GM19240 (cell line): ENCODE measurements around the gene ABCA2.
A peak's percentile ranks its signal among the peaks of the same experiment; 100 is the strongest.

ENCODE experiments used
- DNase-seq: peaks from one replicate; pipeline ENCODE4 v3.0.0; 2011; ENCODE audit warnings: low spot score; ENCODE audit not compliant: insufficient read length

ABCA2 gene

DNA sequence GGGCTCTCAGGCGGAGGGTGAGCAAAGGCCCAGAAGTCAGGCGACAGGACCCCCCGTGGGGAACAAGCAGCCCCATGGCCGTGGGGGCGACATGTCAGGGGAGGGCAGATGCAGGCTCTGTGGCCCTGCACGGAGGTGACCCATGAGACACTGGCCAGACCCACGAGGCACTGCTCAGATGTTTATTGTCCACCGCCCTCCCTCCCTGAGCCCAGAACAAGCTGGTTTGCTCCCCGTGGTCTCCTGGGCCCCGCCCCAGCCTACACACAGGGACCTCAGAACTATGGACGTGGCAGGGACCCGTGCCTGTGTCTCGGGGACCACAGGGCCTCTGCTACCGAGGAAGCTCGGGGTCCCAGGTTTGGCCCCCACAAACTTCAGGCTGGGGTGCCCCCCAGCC lies 2.0 kb upstream of the ABCA2 start:
- no peak for DNase-seq

DNA sequence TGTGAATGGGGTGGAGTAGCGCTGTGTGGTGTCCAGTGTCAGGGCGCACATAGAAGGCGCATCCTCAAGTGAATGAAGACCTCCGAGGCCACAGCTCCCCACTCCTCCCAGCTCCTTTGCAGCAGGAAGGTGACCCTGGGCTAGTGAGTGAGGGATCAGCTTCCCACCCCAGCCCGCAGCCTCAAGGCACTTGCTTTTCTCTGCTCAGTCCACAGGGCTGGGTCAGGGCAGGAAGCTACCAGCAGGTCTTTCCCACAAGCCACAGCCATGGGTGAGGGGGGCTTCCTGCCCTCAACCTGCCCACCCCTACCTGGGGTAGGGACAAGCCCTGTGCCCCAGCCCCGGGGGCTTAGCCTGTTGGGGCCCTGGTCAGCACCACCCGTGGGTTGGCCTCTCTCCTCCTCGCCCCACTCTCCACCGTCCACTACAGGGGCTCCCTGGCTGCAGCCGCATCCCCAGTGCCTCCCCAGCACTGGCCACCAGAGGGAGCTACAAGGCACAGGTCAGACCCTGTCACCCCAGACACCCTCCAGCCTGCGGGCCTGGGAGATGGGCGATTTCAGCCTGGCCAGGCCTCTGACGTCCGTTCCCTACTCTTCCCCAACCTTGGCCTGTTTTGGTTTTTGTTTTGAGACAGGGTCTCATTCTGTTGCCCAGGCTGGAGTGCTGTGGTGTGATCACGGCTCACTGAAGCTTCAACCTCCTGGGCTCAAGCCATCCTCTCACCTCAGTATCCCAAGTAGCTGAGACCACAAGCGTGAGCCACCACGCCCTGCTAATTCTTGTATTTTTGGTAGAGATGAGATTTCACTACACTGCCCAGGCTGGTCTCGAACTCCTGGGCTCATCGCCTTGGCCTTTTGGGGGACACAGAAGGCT lies 1.3 kb upstream of the ABCA2 start:
- DNase-seq, result peak; percentile 75

DNA sequence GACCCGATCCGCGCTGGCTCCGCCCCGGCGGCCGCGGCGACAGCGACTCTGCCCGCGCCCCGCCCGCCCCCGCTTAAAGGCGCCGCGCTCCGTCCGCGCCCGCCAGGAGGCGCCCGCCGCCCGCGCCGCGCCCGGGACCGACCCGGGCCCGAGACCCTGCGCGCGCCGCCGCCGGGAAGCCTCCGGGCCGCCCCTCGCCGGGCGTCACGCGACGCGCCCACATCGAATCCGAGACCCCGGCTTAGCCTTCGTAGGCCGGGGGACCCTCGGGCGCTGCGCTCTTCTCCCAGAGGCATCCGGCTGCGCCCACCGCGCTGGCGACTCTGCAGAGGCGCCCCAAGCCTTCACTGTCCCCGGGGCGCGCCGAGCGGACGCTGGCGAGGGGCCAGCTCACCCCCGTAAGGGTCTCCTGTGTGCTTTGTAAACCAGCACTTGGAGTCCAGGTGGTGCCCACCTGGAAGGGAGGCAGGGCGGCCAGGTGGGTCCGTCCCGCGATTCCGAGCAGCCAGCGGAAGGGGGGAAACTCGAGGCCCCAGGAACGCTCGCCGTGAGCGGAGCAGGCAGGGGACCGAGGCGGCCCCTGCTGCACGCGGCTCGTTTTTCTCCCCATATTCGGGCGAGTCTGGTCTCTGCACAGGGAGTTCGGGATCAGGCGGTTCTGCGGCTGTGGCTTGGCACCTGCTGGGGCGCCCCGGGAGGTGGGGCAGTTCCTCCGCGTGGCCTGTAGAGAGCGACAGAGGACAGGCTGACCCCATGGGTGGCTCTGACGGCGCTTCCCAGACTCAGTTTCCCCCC lies 423 bp upstream of the ABCA2 start:
- no peak for DNase-seq

DNA sequence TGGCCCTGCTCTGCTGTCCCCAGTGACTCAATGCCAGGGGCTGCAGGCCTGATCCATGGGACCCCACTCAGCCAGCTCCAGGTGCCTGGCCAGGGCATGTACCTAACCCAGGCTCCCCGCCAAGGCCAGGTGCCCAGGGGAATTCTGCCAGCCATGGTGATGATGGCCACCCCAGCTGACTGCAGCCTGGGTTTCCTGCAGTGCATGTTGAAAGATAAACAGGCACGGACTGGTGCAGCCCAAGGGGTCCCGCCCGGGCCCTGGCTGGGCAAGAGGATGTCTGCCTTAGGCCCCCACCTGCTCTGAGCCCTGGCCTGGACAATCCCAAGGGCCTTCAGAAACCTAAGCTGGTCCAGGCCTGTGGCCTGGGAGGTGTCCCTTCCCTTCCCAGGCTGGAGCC lies 1.2 kb downstream of the ABCA2 start:
- DNase-seq, result no peak

DNA sequence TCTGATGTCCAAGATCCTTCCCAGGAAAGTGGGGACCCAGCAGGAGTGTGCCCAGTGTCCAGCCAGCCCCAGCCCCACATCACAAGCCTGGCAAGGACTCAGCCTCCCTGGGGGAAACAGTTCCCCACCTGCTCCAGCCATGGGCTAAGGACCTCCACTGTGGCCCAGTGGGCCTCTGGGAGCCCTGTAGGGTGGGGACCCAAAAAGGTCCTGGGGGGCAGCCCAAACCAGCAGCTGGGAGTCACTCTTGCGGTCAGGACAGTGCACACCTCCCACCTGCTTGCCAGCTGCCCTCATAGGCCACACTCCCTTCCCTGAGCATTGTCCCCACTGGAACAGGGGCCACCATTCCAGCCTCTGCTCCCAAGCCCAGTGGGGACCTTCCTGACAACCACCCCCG lies 1.7 kb downstream of the ABCA2 start:
- DNase-seq, result no peak

DNA sequence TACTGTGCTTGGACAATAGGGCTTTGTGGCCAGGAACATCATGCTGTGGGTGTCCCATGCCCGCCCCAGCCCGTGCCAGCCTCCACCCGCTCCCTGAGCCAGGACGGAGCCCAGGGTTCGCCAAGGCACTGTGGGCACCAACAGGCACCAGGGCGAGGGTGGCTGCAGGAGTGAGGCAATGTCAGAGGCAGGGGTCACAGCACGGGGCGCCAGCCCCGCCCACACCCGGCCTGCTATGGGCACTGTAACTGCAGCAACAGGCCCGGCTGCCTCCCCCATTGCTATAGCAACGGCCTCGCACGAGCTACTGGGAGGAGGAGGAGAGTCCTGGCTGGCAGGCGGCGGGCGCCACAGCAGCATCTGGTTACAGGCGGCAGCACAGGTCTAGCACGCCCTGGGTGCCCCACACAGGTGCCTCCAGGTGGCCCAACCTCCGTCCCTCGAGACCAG lies 2.5 kb downstream of the ABCA2 start:
- no peak for DNase-seq

DNA sequence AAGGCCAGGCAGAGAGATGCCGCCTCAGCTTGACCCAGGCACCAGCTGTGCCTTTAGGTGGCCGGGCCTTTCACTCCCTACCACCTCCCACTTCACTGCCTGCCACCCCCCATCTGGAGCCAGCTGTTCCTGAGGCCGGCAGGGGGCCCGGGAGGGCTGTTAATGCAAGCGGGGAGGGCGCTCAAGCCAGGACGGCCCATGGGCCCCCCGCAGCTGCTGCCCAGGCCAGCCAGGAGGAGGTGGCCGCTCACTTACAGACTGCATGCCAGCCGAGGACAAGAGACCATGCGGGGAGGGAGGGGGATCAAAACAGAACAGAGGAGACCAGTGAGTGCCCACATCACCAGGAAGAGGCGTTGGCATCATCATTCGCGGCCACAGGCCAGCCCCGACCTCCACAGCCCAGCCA lies 4.5 kb downstream of the ABCA2 start:
- no peak for DNase-seq

DNA sequence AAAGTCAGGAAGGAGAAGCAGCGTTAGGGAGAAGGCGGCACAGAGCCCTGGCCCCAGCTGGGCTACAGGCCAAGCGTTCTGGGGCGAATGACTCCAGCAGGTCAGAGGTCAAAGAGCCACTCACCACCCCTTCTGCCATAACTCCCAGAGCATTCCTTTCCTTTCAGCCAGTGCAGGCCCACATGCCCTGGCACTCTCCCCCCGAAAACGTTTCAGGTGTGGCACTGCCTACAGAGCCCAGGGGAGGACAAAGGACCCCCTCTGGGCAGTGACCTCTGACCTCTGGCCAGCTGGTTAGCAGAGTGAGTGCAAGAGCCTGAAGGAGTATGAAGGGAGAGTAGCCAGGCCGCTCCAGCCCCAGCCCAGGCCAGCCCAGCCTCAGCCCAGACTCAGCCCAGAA lies 4.9 kb downstream of the ABCA2 start:
- DNase-seq, result no peak

DNA sequence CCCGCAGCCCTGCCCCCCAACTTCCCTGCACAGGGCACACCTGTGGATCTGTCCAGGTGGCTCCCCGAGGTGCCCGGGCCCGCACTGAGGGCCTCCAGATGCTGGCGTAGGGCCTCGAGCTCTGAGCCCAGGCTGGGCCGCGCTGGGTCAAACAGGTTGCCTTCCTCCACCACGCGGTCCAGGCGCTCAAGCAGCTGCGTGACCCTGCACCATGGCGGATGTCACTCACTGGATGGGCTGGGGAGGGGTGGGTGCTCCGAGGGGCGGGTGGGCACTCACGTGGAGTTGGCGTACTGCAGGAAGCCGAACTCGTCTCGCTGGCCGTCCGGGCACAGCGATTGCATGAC lies 5.4 kb downstream of the ABCA2 start:
- DNase-seq, result no peak

DNA sequence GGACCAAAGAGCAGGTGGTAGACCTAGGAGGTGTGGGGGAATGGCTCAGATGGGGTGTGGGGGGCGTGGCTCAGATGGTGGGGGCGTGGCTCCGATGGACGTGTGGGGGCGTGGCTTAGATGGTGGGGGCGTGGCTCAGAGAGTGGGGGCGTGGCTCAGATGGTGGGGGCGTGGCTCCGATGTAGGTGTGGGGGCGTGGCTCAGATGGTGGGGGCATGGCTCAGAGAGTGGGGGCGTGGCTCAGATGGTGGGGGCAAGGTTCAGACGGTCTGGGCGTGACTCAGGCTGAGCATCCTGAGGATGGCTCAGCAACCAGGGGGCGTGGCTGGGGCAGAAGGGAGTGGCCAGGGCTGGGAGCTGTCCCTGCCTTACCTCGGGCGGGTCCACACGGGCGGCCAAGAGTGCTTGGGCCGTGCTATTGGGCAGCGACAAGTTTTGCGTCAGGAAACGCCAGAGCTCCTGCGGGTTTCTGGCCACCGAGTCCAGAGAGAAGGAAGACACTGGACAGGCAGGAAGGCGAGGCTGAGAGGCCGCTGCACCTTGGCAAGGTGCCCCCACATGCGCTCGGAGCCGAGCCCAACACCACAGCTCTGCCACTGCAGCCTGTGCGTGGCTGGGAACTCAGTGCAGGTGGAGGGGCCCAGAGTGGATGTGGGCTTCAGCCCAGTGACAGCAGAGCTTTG lies 5.9 kb downstream of the ABCA2 start:
- peak; percentile 55 for DNase-seq

DNA sequence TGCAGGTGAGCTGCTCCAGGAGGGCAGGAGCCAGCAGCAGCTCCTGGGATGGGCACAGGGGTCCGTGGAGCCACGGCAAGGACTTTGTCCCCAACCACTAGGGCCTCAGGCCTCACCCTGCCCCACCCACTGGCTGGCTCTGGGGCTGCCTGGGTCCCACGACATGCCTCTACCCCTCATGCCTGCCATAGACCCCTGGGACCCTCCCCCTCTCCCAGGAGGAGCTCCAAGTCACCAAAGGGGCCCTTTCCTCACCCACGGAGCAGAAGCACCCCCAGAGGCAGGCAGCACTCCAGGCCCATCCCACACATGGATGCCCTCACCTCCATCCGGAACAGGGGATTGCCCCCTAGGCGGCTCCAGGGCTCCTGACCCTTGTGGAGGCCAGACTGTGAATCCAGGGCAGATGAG lies 6.5 kb downstream of the ABCA2 start:
- no peak for DNase-seq

DNA sequence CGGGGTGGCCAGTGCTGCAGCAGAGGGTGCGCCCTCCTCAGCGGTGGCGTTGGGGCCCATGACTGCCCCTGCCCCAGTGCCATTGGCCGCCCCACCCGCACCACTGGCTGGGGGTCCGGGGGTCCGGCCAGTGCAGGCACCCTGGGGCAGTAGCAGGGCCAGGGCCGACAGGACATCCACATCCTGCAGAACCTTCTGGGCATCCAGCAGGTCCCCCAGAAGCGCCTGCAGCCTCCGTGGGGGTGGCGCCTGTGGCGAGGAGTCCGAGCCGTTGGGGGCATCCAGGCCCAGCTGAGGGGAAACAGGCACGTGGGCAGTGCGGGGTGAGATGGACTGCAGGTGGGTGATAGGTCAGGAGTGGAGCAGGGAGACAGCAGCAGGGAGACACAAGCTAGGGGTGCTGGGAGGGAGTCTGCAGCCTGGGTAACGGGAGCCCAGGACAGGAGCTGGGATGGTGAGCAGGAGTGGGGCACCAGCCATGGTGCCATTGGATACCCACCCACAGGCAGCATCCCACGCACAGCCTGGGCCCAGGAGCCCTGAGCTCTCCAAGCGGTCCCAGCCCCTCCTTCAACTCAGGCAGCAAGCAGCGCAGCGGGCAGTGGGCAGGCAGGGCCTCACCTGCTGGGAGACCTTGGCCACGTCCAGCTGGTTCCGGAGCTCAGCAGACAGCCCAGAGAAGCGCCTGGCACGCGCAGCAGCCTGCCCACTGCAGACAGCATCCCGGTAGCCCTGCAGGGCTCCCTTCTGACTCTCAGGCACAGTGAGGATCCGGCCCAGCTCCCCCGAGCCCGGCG lies 7.1 kb downstream of the ABCA2 start:
- no peak for DNase-seq

DNA sequence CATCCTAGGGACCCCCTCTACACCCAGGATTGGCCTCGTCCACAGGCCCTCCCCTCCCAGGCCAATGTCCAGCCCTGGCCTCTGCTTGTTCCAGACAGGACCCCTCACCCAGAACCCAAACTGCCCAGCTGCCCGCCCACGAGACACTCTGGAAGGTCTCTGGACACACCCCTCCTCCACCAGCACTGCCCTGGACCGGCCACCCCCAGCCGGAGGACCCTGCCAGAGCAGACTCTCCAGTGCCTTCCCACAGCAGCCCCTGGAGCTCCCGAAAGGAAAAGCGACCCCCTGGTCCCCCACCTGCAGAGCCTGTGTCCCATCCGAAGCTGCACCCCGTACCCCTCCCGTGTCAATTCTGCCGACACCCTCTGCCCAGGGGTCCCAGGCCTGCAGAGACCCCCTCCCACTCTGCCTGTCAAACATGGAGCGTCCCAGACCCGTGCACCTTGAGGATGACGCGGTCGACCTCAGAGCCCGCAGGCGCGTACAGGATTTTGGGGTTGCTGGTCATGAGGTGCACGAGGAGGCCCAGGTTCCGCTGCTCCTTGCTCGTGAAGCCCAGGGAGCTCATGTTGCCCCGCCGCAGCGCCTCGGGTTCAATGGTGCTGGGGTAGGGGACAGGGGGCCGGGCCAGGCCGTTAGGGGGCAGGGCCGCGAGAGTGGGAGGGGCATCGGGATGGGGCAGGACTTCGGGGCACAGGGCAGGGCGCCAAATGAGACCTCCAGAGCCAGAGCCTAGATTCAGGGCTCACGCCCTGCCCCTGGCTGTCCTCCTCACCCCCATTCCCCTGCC lies 8.0 kb downstream of the ABCA2 start:
- no peak for DNase-seq

DNA sequence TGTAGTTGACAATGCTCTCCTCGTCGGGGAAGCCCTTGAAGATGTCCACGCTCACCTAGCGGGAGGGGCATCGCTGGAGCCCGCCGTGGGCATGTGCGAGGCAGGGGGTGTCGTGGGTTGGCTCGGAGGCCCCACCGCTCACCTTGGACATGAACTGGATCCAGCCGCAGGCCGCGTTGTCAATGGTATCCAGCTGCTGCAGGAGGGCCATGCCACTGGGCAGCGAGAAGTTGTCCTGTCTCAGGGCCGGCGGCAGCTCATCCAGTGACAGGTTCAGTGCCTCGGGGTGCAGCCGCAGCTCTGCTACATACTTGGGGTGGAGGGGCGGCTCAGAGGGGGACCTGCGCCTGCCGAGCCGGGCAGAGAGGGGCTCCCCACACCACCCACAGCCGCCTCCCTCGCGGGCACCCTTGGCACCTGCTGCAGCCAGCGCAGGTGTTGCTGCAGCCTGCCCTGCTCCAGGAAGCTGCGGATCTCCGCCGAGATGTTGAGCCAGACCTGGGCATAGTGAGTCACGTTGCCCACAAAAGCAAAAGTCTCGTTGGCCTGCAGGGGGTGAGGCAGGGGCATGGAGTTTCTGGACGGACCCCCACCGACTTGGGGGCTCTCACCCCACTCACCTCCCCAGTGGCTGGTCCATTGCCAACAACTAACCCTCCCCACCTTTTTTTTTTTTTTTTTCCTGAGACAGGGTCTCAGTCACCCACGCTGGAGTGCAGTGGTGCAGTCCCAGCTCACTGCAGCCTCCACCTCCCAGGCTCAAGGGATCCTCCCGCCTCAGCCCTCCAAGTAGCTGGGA lies 9.1 kb downstream of the ABCA2 start:
- DNase-seq, result no peak

DNA sequence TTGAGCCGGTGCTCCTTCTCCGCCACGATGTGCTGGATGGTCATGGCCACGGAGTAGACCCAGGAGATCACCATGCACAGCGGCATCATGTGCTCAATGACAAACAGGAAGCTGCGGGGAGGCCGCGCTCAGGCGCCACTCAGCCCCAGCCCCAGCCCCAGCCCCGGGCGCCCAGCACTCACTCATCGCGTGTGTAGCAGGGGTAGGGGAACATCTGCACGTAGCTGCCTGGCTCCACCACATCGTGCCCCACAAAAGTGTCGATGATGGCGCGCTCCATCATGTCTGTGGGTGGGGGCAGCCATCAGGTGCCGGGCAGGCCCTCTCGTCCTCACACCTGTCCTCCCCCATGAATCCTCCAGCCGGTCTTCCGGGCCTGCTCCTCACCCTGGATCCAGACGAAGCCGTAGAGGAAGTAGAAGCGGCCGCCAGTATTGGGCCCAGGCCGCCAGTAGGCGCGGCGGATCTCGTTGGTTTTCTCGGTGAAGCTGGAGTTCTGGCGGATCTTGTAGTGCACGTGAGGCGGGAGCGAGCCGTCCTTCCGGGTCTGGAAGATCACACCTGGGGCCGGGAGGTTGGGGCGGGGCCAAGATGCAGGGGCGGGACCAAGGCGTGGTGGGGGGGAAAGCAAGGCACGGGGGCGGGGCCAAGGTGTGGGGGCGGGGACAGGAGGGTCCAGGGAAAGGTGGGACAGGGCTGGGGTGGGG lies 10.1 kb downstream of the ABCA2 start:
- no peak for DNase-seq

DNA sequence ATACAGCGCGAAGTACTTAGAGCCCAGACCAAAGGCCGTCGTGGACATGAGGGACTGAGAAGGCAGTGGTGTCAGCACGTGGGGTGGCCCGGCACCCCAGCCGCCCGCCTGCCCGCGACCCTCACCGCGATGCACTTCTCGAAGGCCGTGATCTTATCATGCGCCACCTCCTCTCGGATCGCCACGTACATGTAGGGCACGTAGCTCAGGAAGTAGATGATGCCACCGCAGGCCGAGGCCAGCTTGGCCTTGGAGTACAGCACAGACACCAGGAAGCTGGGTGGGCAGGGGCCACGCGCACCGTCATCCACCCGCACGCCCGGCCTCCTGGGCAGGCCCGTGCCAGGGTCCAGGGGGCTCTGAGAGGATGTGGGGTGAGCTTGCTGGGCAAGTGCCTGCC lies 11.0 kb downstream of the ABCA2 start:
- no peak for DNase-seq

DNA sequence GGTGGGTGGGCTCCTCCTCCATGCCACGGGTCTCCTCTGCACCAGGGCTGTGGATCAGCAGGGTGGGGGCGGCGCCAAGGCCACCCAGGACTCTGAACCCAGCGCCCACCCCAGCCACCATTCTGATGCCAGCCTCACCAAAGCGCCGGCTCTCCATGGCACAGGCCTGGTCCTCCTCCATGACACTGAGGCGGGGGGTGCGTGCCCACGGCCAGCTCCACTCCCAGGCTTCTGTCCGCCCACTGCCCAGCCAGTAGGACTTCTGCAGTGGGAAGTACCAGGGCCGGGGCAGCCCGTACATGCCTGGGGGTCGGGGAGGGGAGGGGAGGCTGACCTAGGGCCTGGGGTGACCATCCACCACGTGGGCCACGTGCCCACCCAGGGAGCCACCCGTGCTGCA lies 11.6 kb downstream of the ABCA2 start:
- DNase-seq, result no peak

DNA sequence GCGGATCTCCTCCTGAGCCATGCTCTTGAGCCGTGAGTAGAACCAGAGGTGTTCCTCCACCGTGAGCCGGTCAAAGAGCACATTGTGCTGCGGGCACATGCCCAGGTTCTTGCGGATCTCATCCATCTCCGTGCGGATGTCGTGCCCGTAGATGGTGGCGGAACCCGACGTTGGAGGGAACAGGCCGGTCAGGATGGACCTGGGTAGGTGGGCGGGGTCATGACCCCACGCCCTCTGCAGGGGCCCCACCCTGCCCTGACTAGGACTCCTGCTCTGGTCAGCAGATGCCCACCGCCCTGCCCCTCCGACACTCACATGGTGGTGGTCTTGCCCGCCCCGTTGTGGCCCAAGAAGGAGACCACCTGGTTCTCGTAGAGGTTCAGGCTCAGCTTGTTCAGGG lies 12.1 kb downstream of the ABCA2 start:
- DNase-seq, result no peak

DNA sequence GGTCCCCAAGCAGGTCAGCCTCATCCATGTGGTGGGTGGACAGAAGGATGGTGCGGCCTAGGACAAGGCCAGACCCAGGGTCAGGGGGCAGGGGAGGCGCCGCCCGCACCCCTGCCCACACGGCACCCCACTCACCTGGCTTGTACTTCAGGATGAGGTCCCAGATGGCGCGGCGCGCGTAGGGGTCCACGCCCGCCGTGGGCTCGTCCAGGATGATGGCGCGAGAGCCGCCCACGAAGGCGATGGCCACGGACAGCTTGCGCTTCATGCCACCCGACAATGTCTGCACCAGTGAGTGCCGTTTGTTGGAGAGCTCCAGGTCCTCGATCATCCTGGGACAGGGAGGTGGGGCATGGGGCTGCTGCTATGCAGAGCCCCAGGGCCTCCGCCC lies 12.5 kb downstream of the ABCA2 start:
- no peak for DNase-seq
